HG03520 (cell line): ENCODE data around the gene SYNPO2.
"Not testable (repeated sequence)": the region's sequence is repeated elsewhere in the genome, so short reads cannot be mapped to it uniquely, and the experiment has no call there.

Experiments used
- ATAC-seq: cut with Tn5 transposase; IDR thresholded peaks from one replicate; pipeline ENCODE4 v1.9.1; 2021; ENCODE audit warnings: mild to moderate bottlenecking, moderate library complexity; ENCODE audit not compliant: unreplicated experiment

Gene SYNPO2

DNA sequence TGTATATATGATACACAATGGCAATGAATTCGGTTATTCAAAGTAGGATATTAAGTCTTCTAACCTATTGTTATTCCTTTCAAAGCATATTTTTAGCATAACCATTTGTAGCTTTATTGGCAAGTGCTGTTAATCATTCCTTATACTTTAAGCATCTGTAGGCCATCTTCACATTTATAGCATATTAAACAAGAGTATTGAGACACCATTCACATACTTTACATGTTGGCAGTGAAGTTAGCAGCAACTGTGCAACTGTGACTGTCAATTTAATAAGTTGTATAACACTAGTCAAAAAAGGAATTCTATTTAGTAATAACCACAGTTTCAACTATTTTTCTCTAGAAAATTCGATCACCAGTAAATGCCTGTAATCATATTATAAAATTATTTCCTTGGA is 139.6 kb downstream of the SYNPO2 start:
- ATAC-seq, result no peak

DNA sequence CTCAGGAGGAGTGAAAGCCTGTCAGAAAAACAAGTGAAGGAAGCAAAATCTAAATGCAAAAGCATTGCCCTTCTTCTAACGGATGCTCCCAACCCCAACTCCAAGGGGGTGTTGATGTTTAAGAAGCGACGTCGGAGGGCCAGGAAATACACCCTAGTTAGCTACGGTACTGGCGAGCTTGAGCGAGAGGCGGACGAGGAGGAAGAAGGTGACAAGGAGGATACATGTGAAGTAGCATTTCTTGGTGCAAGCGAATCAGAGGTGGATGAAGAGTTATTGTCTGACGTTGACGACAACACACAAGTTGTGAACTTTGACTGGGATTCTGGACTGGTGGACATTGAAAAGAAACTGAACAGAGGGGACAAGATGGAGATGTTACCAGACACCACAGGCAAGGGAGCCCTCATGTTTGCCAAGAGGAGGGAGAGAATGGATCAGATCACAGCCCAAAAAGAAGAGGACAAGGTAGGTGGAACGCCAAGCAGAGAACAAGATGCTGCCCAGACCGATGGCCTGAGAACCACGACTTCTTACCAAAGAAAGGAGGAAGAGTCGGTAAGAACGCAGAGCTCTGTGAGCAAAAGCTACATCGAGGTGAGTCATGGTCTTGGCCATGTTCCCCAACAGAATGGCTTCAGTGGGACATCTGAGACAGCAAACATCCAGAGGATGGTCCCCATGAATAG is 141.3 kb downstream of the SYNPO2 start:
- no peak for ATAC-seq

DNA sequence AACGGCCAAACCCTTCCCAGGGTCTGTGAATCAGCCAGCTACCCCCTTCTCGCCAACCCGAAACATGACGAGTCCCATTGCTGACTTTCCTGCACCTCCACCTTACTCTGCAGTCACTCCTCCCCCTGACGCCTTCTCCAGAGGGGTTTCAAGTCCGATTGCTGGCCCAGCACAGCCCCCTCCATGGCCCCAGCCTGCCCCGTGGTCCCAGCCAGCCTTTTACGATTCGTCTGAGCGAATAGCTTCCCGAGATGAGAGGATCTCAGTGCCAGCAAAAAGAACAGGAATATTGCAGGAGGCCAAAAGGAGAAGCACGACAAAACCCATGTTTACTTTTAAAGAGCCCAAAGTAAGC is 141.9 kb downstream of the SYNPO2 start:
- no peak for ATAC-seq

DNA sequence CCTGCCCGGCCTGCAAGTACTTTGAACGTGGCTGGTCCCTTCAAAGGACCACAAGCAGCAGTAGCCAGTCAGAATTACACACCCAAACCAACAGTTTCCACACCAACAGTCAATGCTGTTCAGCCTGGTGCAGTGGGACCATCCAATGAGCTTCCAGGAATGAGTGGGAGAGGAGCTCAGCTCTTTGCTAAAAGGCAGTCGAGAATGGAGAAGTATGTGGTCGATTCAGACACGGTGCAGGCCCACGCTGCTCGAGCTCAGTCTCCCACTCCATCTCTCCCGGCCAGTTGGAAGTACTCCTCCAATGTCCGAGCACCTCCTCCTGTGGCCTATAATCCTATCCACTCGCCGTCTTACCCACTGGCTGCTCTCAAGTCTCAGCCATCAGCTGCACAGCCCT is 142.6 kb downstream of the SYNPO2 start:
- no peak for ATAC-seq

DNA sequence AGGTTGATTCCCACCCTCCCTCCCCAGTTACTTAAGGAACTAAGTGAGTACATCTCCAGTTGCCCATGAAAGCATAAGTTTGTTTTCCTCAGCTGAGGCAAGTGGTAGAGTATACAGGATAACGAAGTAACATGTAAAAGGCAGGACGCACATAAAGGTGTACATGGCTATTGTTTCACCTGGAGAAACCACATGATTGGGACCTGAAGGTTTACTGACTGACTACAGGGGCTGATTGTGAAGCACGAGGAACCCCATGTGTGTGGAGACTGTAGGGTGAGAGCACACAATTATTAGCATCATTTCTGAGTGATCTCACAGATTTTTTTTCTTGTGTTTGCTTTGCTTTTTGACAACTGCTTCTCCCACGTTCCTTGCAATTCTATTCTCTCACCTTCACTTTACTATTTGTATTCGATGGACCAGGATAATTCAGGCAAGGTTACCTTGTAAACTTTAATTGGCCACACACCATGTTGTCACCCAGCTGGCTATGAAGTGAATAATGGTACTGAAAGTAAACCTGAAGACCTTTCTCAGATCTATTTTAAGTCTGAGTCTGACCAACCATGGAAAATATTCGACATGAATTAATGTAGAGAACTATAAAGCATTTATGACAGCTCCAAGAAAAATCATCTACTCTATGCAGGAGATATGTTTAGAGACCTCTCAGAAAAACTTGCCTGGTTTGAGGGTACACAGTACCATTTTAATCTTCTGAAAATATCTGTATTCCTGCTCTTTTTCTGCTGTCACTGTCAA is 144.4 kb downstream of the SYNPO2 start:
- peak; percentile 49 for ATAC-seq

DNA sequence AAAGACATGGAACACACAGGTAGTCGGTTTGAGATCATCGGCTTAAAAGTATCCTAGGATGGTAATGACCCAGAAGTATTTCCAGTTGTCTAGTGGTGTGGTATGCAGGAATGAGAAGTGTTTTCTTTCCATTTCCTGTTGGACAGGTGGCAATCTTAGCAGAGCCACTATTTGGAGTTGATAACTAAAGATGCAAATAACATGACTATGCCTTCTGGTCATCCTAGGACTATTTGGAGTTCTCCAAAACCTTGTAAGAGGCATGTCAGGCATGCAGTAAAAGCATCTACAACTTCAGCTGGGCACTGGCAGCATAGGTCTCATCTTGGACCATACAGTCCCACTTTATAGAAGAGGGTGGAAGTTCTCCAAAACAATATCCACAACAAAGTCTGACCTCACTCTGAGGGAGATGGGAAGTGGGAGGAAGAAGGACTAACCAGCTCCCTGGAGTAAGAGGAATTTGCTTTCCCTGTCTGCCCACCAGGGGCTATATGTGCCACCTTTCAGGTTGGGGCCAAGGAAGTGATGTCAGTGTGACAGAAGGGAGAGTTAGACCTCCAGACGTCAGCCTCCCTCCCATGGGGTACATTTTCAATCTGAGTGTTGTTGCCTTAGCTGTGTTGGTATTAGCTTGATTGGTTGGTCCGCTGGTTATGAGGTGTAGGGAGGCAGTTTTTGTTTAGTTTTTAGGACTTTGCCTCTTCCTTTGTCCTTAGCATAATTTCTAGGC is 145.8 kb downstream of the SYNPO2 start:
- ATAC-seq, result no peak

DNA sequence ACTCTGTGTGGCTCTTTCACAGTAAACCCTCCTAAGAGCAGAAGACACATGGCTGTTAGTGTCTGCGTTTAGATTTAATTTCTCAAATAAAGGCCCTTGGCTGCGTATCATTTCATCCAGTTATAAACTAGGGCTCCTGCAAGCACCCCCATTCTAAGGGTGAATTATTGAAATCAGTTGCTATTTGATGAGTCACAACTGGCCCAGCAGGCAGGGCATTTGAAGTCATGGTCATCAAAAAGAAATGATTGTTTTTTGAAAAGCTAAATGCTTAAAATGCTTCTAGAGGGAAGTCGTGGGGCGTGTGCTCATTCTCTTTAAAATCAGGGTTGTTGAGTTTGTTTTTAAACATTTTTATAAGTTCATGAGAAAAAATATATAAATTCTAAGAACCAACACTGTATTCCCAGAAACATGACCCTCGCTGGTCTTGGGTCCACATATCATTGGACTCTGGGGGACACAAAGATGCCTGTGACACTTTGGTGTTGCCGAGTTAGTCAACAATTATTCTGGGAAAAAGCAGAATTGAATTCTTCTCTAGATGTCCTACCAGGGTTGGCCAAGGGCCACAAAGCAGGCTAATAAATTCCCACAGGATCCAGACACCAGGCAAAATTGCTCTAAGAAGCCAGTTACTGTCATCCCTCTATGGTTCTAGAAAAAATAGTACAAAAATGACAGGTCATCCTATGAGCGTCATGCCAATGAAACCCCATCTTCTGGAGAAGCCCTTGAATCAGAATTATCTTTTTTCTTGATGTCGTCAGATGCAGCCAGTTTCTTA is 147.5 kb downstream of the SYNPO2 start:
- no peak for ATAC-seq

DNA sequence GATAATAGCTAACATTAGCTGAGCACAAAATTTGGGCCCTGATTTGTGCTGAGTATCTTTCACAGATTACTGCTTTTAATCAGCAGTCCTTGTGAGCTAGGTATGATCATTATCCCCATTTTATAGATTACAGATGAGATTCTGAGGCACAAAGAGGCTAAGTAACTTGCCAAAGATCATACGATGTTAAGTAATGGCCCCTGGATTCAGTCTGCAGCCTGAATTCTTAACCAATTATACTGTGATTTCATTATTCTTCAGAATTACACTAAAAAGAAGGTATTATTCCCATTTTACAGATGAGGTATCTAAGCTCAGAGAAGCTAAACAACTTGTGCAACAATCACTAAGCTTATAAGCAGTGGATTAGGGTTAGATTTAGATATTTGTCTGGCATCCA is 149.1 kb downstream of the SYNPO2 start:
- ATAC-seq, result no peak

DNA sequence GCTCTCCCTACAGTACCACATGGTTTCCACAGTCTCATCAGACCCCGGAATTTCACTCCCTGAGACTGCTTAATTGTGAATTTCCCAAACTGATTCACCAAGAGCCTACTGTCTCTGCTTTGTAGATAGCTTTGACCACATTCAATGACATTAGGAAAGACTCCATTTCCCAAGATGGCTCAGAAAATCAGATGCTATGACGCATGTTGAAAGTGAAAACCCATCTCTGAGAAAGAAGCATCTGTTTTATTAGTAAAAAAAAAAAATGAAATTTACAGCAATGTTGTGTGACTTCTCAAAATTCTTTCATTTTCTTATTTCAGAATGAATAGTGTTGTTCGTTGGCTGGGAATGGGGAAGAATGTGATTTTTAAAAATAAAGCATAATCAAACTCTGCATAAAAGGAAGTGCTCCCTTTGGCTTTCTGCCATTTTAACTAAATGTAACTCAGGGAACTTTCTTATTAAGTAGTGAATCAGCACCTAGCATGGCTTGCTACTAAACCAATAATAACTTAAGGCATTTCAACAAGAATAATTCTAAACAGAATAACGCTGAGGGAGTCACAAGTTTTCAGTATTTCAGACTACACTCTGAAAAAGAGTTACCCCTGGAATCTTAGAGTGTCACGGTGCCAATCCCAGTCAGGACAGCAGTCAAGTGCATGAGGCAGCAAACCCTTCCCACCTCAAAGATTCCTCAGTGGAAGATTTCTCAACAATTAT is 149.6 kb downstream of the SYNPO2 start:
- peak; percentile 43 for ATAC-seq

DNA sequence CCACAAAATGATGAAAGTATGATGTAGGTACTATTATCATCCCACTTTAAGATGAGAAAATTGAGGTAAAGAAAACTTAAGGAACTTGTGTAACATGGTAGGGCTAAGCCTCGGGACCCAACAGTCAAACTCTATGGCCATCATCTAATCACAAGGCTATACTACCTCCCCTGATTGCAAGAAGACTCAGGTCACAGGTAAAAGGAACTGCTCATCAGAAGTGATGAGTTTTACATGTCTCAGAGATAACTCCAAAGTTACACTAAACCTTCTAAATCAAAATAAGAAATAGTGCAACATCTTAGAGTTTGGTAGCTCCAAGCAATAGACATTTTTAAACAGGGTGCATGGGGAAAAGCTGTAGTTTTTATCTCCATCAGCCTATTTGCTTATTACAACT is 150.5 kb downstream of the SYNPO2 start:
- ATAC-seq, result no peak

DNA sequence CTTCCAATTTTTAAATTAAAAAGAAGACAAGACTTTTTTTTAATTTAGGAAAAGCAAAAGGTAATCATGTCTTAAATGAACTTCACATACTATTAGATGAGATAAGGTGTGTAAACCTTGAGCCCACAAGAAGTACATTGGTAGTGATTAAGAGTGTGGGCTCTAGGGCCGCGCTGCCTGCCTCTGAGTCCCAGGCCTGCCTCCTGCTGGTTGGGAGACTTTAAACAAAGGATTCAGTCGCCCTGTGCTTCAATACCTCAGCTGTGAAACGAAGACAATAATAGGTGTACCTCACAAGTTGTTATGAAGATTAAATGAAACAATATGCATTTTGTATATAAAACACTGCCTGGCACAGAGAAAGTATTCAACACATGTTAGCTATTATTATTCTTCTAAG is 151.1 kb downstream of the SYNPO2 start:
- ATAC-seq, result no peak

DNA sequence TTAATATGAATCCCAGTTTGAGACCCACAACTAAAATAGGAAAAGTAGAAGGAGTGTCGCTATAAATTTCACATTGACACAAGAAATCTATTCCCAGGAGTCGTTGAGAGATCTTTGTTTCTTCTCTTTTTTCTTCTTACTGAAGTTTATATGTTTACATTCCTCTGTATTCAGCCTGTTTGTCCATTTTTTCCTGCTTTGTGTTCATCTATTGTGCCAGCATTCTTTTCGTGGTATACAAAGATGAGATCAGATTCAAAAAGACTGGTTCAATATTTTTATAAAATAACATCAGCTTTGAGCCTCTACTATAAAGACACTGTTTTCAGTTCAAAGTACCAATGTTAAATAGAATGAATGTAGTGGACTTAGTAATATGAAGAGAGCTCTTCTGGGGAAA is 151.6 kb downstream of the SYNPO2 start:
- ATAC-seq, result no peak

DNA sequence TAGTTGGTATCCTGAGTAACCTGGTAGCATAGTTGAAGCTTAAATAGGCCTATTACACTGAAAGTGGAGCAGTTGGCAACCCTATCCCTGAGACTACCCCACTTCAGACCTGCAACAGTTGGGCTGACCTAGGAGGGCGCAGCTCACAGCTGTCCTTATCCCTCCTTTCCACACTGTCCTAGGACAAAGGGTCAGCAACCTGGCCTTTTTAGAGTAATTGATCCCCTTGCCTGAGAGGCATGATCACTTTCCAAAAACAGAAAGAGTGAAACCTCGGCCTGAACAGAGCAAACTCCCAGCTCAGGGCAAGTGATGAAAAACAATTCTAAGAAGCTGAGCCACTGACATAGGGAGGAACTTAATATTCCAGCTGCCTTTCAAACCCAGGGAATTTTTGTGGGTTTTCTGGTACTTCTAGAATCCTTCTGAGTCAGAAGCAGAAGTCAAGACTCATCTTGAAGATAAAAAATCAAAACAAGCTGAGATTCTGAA is 152.1 kb downstream of the SYNPO2 start:
- no peak for ATAC-seq

DNA sequence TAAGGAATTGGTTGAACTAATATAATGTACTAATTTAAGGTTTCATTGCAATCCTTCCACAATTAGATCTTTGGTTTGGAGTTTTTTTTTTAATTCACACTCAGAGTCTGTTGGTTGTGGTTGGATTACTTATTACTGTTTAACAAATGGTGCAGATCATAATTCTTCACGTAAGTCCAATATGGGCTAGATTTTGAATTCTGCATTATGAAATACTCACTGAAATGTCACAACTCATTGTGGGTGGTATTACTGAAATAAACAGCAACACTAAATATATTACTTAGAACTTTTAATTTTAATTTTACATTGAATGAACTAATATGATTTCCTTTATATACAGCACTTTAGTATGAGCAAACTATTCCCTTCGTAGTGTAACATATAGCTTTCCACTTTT is 152.7 kb downstream of the SYNPO2 start:
- no peak for ATAC-seq

DNA sequence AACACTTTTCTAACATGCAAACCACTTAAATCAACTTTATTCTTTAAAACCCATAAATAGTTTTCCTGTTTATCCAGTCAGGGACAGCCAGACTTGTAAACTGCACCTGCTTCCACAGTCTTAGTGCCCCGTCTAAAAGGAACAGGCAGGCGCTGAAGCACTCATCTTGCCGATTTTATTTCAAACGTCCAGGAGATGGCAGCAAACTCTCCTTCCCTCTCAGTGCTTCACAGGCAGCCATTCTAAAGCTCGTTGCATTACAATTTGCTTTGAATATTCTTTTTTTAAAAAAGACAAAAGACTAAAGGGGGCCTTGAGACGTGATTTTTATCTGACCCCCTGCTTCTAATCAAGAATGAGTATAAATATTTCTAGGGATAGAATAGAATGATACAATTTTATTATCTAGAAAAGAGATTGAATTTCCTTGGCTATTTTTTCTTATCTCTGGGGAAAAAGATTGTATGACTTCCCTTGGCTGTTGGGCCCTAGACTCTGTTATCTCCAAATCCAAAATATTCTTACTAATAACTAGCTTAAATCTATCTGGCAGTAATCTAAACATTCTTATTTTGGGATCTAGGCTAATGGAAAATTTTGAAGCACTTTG is 153.4 kb downstream of the SYNPO2 start:
- peak; percentile 93 for ATAC-seq

DNA sequence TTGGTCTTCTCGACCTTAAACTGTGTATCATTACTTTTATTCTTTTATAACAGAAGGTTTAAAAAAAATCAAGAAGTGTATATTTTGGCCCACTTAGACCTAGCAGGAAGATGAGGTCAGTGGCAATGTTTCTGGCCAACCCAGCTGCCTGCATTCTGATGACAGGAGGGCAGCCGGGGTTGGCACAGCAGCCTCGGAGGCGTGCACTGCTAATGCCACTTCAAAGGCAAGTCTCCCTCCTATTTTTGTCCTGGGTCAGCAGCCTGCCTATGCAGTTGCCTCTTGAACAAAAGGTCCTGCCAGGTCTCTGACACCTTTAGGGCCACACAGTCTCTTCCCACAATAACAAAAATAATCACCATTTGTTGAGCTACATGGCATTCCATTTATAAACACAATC is 157.6 kb downstream of the SYNPO2 start:
- ATAC-seq, result no peak

DNA sequence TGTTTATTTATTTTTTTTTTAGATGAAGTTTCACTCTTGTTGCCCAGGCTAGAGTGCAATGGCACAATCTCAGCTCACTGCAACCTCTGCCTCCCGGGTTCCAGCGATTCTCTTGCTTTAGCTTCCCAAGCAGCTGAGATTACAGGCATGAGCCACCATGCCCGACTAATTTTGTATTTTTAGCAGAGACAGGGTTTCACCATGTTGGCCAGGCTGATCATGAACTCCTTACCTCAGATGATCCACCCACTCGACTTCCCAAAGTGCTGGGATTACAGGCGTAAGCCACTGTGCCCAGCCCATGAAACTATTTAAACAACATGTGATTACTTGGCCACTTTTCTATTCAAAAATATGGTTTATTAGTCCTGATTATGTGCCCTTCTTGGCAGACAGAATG is 158.4 kb downstream of the SYNPO2 start:
- ATAC-seq, result not testable (repeated sequence)

DNA sequence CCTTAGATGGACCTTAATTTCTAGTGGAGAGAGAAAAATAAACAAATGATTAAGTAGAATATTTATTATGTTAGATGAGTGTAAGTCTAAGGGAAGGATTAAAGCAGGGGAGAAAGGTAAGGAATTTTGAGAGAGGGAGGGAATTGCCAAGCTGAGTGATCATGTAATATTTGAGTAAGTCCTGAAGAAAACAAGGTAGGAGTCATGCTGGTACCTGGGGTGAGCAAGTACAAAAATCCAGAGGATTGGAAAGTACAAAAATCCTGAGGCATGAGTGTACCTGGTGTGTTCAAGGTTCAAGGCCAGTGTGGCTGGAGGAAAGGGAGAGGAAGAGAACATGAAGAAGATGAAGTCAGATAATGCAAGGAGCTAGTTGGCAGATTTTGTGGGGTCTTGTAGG is 159.8 kb downstream of the SYNPO2 start:
- ATAC-seq, result no peak

DNA sequence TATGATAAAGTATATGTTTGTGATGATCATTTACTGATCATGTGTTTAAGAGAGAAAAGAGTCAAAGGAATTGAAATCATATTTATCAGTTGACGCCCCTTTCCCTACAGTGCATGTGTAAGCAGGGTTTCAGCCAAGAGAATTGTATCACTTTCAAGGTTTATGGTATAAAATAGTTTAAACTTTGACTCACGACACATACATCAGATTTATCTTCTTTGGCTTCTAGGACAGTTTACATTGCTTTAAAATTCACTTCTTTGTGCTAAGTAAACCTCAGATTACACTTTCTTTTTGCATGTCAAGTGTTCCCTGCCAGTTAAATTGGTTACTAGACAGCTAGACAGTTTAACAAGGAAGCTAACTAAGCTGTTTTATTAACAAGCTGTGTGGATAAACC is 160.7 kb downstream of the SYNPO2 start:
- ATAC-seq, result no peak

DNA sequence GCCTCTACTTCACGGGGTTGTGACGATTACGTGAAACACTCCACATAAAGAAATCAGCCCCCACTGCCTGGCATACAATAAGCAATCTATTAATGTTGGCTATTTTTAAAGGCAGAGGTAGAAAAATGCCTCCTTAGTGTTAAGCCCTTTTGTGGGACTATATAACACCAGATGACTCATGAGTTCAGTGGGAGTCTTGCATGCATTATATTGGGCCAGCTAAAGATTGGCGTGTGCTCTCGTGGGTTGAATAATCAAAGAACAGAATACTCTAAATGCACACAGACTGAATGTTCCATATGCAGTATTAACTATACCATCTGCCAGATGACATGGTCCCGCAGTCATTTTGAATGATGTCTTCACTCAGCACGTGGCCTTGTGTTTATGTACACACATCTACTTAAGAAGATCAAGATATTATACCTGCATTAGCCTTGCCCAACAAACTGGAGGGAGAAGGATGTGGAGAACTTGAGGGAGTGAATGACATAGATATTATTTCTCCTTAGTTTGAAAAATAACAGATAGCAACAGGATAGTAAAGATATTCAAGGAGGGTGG is 162.0 kb downstream of the SYNPO2 start:
- ATAC-seq, result no peak
